CD4-positive, alpha-beta memory T cell (primary cell): ENCODE results near the gene CCHCR1. TPM values are rescaled to one million over a fixed set of nuclear protein-coding genes. Genes with fewer than 3 reads are reported as not detected.
"Not testable (repeated sequence)": the region's sequence is repeated elsewhere in the genome, so short reads cannot be mapped to it uniquely, and the experiment has no call there.

Experiments used
- CTCF ChIA-PET: fragments of 350-600 bp; sonication (Branson Sonifier 250); formaldehyde crosslinking; loops from one replicate; lab custom pipeline; 2021; ENCODE audit warnings: inconsistent platforms; ENCODE audit not compliant: partially characterized antibody; lab: Charles Lee
- POLR2A ChIA-PET: fragments of 350-600 bp; sonication (Branson Sonifier 250); formaldehyde crosslinking; loops from one replicate; lab custom pipeline; 2021; ENCODE audit not compliant: partially characterized antibody; lab: Charles Lee
- DNase-seq, 5 donors: peaks; one replicate each; pipeline versions ENCODE4 v3.0.0 to v3.0.0-alpha.2; 2020 to 2022; ENCODE audit warnings: mixed read lengths in 1 of 5
- H3K27ac ChIP-seq: one replicate; pipeline ENCODE4 v1.7.0; 2013; ENCODE audit warnings: low read depth, low read length
- H3K27me3 ChIP-seq: 2 replicates; pipeline ENCODE4 v1.7.0; 2013; ENCODE audit warnings: mild to moderate bottlenecking, low read length, moderate library complexity; ENCODE audit not compliant: insufficient read depth
- H3K36me3 ChIP-seq: 2 replicates; pipeline ENCODE4 v1.7.0; 2013; ENCODE audit warnings: mild to moderate bottlenecking, low read length, moderate library complexity; ENCODE audit not compliant: insufficient read depth
- H3K4me1 ChIP-seq: 2 replicates; pipeline ENCODE4 v1.7.0; 2013; ENCODE audit warnings: mild to moderate bottlenecking, low read length, moderate library complexity; ENCODE audit not compliant: insufficient read depth
- H3K4me3 ChIP-seq, 2 donors: one replicate each; pipeline ENCODE4 v1.7.0; 2013; ENCODE audit warnings: low read length in 2 of 2, mild to moderate bottlenecking in 1 of 2
- H3K9me3 ChIP-seq, 2 donors: one replicate each; pipeline ENCODE4 v1.7.0; 2013; ENCODE audit warnings: low read length in 2 of 2, control low read depth in 1 of 2; ENCODE audit not compliant: control insufficient read depth in 1 of 2
- H3K27ac Mint-ChIP-seq, 7 donors: one replicate each; pipeline ENCODE4 v1.8.0; 2020 to 2021; ENCODE audit warnings: mixed read lengths in 7 of 7, mild to moderate bottlenecking in 6 of 7, inconsistent platforms in 3 of 7, moderate library complexity in 3 of 7
- H3K27me3 Mint-ChIP-seq, 2 donors: one replicate each; pipeline ENCODE4 v1.8.0; 2020 to 2021; ENCODE audit warnings: mixed read lengths in 2 of 2
- H3K36me3 Mint-ChIP-seq, 2 donors: one replicate each; pipeline ENCODE4 v1.8.0; 2020 to 2021; ENCODE audit warnings: mixed read lengths in 2 of 2, inconsistent platforms in 1 of 2, mild to moderate bottlenecking in 1 of 2
- H3K4me1 Mint-ChIP-seq, 4 donors: one replicate each; pipeline ENCODE4 v1.8.0; 2020 to 2021; ENCODE audit warnings: mixed read lengths in 4 of 4, mild to moderate bottlenecking in 1 of 4
- H3K4me3 Mint-ChIP-seq, 8 donors: one replicate each; pipeline ENCODE4 v1.8.0; 2020 to 2021; ENCODE audit warnings: mixed read lengths in 8 of 8, mild to moderate bottlenecking in 7 of 8, moderate library complexity in 6 of 8, inconsistent platforms in 3 of 8
- H3K9me3 Mint-ChIP-seq, 8 donors: one replicate each; pipeline ENCODE4 v1.8.0; 2020 to 2021; ENCODE audit warnings: mixed read lengths in 8 of 8, mild to moderate bottlenecking in 5 of 8, inconsistent platforms in 3 of 8, moderate library complexity in 1 of 8
- intact Hi-C: fragments of 100-400 bp; cut with micrococcal nuclease; formaldehyde crosslinking; loops from one replicate; pipeline ENCODE4 v1.15.1; 2023
- polyA plus RNA-seq, 2 donors: library from polyadenylated mRNA; unstranded; fragments of 300-500 nt; fragmentation: Illumina TruSeq; gene quantifications; one replicate each; pipeline ENCODE4 v1.2.3, GENCODE V29; 2021
- total RNA-seq, 2 experiments: library from RNA; stranded (reverse); gene quantifications; one replicate each; pipeline ENCODE4 v1.2.3, GENCODE V29; 2021

CCHCR1 gene
- total and polyA plus RNA-seq, 4 experiments from 2014 or later = 3.4 to 30.5 (median 18.9) TPM

DNA sequence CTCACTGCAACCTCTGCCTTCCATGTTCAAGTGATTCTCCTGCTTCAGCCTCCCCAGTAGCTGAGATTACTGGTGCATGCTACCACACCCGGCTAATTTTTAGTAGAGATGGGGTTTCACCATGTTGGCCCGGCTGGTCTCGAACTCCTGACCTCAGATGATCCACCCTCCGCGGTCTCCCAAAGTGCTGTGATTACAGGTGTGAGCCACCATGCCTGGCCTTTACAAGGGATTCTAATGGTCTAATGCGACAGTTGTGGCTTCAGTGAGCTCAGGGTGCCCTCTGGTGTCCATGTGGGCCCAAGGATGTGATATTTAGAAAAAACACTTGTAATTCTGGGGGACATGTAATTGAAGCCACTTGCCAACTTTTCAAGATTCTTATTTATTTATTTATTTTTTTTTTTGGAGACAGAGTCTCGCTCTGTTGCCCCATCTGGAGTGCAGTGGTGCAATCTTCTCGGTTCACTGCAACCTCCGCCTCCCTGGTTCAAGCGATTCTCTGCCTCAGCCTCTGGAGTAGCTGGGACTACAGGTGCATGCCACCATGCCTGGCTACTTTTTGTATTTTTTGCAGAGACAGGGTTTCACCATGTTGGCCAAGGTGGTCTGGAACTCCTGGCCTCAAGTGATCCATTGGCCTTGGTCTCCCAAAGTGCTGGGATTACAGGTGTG lies 35.0 kb upstream of the CCHCR1 start:
- ChIA-PET POLR2A (interaction anchor here (0.6 to 18.3 kb wide), 9 partner anchors 8 to 166 kb away, joined by 3 to 517 read pairs (median 3); partner anchors contain the start of gene HLA-B), CTCF (interaction anchor here (0.7 to 9.8 kb wide), 12 partner anchors 24 to 1762 kb away, joined by 3 to 184 read pairs (median 3); partner anchors contain the start of gene PSORS1C2)
- DNase-seq = peak; percentile 36 to 52 (median 47)
- not testable (repeated sequence) for H3K36me3 ChIP-seq, H3K9me3 Mint-ChIP-seq, H3K27me3 Mint-ChIP-seq, H3K27ac ChIP-seq, H3K4me3 ChIP-seq, H3K27me3 ChIP-seq, H3K4me1 ChIP-seq, H3K4me3 Mint-ChIP-seq, H3K9me3 ChIP-seq
- H3K36me3 Mint-ChIP-seq = peaks cover 13 to 18% of the 10 kb centered on the region in 2 donors
- H3K27ac Mint-ChIP-seq = peak overlapping the region in 5 of 7 donors; percentile 8 to 68 (median 38)
- H3K4me1 Mint-ChIP-seq = peaks cover 20 to 27% (median 24%) of the 10 kb centered on the region in 4 donors
- intact Hi-C loops = loop anchor here (1.0 to 2.0 kb wide), 2 partner anchors 55 to 64 kb away; no protein-coding TSS in a partner anchor

DNA sequence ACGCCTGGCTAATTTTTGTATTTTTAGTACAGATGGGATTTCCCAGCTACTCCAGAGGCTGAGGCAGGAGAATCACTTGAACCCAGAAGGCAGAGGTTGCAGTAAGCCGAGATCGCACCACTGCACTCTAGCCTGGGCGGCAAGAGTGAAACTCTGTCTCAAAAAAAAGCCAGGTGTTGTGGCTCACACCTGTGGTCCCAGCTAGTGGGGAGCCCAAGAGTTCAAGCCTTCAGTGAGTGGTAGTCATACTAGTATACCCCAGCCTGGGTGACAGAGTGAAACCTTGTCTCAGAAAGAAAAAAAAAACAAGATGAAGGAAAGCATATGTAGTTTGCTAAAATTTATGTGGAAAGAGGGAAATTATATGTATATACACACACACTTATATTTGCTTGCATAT lies 32.9 kb upstream of the CCHCR1 start:
- Mint-ChIP-seq H3K27ac (no peak overlapping the region), H3K4me1 (peaks cover 10 to 14% (median 11%) of the 10 kb centered on the region in 4 donors), H3K27me3 (no peaks in the 10 kb centered on the region), H3K4me3 (no peak overlapping the region), H3K9me3 (no peaks in the 10 kb centered on the region), H3K36me3 (peaks cover 9 to 12% of the 10 kb centered on the region in 2 donors)
- Histone ChIP-seq H3K27me3 (no peaks in the 10 kb centered on the region), H3K36me3 (no peaks in the 10 kb centered on the region), H3K9me3 (no peaks in the 10 kb centered on the region), H3K4me3 (no peak overlapping the region), H3K27ac (no peak overlapping the region), H3K4me1 (no peaks in the 10 kb centered on the region)
- intact Hi-C loops = no loop called here
- CTCF ChIA-PET = interaction anchor here (3.8 kb wide), 1 partner anchor 53 kb away, joined by 41 read pairs; the partner anchor contains the start of gene PSORS1C2
- POLR2A ChIA-PET = no interaction called here
- no peak for DNase-seq

DNA sequence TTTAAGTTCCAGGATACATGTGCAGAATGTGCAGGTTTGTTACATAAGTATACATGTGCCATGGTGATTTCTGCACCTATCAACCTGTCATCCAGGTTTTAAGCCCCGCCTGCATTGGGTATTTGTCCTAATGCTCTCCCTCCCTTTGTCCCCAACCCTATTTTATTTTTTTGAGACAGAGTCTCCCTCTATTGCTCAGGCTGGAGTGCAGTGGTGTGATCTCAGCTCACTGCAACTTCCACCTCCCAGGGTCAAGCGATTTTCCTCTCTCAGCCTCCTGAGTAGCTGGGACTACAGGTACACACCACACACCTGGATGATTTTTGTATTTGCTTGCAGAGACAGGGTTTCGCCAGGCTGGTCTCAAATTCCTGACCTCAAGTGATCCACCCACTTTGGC lies 31.6 kb upstream of the CCHCR1 start:
- H3K4me3 Mint-ChIP-seq, H3K4me1 Mint-ChIP-seq, H3K4me3 ChIP-seq, H3K36me3 ChIP-seq, H3K36me3 Mint-ChIP-seq, H3K27me3 Mint-ChIP-seq, H3K9me3 ChIP-seq, H3K27ac Mint-ChIP-seq, DNase-seq, H3K9me3 Mint-ChIP-seq, CTCF ChIA-PET, POLR2A ChIA-PET, H3K27me3 ChIP-seq, H3K27ac ChIP-seq, H3K4me1 ChIP-seq, intact Hi-C loops: not testable (repeated sequence)

DNA sequence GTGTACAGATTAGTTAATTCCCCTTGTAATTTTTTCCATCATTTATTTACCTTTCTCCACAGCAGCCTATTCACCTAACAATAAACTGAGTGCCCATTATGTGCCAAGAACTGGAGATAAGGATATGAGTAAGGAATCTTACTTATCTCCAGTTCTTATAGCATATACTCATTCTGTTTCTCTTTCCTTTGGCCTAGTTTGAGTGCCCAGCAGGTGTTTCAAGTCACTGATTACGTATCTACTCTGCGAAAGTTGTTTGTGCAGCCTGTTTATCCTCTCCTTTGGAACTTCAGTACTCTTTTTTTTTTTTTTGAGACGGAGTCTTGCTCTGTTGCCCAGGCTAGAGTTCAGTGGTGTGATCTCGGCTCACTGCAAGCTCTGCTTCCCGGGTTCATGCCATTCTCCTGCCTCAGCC lies 30.2 kb upstream of the CCHCR1 start:
- no peaks in the 10 kb centered on the region for H3K9me3 Mint-ChIP-seq
- Histone ChIP-seq H3K27me3 (no peaks in the 10 kb centered on the region), H3K4me1 (no peaks in the 10 kb centered on the region), H3K27ac (no peak overlapping the region), H3K36me3 (no peaks in the 10 kb centered on the region), H3K4me3 (no peak overlapping the region), H3K9me3 (no peaks in the 10 kb centered on the region)
- H3K4me3 Mint-ChIP-seq = no peak overlapping the region
- DNase-seq = no peak
- ChIA-PET CTCF (no interaction called here), POLR2A (no interaction called here)
- H3K27me3 Mint-ChIP-seq = no peaks in the 10 kb centered on the region
- H3K4me1 Mint-ChIP-seq = peaks cover 0 to 4% (median 2%) of the 10 kb centered on the region in 4 donors
- H3K27ac Mint-ChIP-seq = no peak overlapping the region
- intact Hi-C loops = no loop called here
- H3K36me3 Mint-ChIP-seq = no peaks in the 10 kb centered on the region

DNA sequence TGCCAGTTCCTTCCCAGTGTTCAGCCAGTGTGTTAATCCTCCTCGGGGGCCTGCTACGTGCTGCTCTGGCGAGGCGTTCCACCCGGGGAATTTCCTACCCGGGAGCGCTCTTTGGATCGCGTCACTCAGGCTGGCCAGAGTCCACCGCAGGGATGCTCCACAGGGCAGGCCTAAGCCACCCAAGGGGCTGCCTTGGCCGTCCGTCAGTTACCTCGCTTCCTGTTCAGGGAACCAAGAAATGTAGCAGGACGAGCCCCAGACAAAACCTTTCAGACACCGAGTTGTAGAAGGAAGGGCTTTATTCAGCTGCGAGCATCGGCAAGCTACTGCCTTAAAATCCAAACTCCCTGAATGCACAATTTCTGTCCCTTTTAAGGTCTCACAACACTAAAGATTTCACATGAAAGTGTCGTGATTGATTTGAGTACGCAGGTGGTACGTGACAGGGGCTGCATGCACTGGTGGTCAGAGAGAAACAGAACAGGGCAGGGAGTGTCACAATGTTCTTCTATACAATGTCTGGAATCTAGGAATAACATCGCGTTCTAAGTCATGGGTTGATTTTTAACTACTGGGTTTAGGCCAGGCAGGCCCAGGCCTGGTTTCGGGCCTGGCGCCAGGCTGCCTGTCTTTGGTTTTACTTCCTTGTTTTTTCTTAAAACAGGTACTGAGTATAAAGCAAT lies 28.6 kb upstream of the CCHCR1 start:
- H3K27me3 ChIP-seq = no peaks in the 10 kb centered on the region
- no peak overlapping the region for H3K4me3 ChIP-seq
- ChIA-PET POLR2A (no interaction called here), CTCF (no interaction called here)
- no peak overlapping the region for H3K4me3 Mint-ChIP-seq
- no peaks in the 10 kb centered on the region for H3K9me3 Mint-ChIP-seq
- no peak for DNase-seq
- no peaks in the 10 kb centered on the region for H3K36me3 Mint-ChIP-seq
- no peak overlapping the region for H3K27ac ChIP-seq
- peak overlapping the region in 3 of 7 donors; percentile 13 to 70 (median 25) for H3K27ac Mint-ChIP-seq
- H3K36me3 ChIP-seq = no peaks in the 10 kb centered on the region
- no peaks in the 10 kb centered on the region for H3K27me3 Mint-ChIP-seq
- H3K4me1 ChIP-seq = no peaks in the 10 kb centered on the region
- no peaks in the 10 kb centered on the region for H3K9me3 ChIP-seq
- intact Hi-C loops = no loop called here
- H3K4me1 Mint-ChIP-seq = peaks cover 0 to 4% (median 0%) of the 10 kb centered on the region in 4 donors

DNA sequence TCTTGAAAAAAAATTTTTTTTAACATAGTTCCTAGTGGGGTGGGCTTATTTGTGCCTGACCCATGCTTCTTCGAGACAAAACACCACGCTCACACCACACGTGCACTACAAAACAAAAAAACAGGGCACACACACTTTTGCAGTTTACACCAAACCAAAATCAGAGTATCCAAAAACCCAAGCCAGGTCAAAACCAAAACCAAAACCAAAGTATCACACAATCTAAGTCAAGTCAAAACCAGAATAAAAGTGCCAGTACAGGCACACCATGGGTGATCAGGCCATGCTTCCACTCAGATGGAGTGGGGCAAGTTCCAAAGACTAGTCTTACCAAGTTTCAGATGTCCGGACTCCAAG lies 28.1 kb upstream of the CCHCR1 start:
- DNase-seq, H3K9me3 ChIP-seq, H3K36me3 Mint-ChIP-seq: not testable (repeated sequence)

DNA sequence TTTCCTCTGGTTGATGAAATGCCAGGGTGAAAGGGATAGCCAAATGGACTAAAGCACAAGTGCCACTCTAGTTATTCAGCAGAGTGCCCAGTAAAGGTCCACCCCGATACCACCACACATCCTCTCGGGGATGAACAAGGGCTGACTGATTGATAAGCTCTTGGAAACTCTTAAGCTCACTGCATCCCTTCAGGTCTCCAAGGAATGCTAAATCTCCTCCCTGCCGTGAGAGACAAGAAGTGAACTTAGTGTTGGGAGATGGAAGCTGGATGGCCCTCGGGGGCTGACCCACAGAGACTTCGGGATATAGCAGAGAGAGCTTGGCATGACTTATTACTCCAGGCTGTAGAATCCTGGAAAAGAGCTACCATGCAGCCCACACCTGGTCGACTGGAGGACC lies 26.3 kb upstream of the CCHCR1 start:
- H3K36me3 Mint-ChIP-seq, H3K4me3 Mint-ChIP-seq, H3K27me3 ChIP-seq, H3K27me3 Mint-ChIP-seq, H3K27ac ChIP-seq, H3K4me1 ChIP-seq, H3K9me3 ChIP-seq, intact Hi-C loops, H3K4me3 ChIP-seq, H3K9me3 Mint-ChIP-seq, DNase-seq, H3K36me3 ChIP-seq, POLR2A ChIA-PET: not testable (repeated sequence)
- H3K4me1 Mint-ChIP-seq = peaks cover 2 to 12% (median 7%) of the 10 kb centered on the region in 4 donors
- CTCF ChIA-PET = interaction anchor here (1.7 to 2.1 kb wide), 3 partner anchors 8 to 183 kb away, joined by 3 to 6 read pairs (median 5); partner anchors contain the start of gene PSORS1C2
- H3K27ac Mint-ChIP-seq = peak overlapping the region in 1 of 7 donors; percentile 46

More for the DNA sequence above, 28.1 kb upstream of the CCHCR1 start:
- H3K4me3 Mint-ChIP-seq, intact Hi-C loops, H3K27me3 ChIP-seq, H3K9me3 Mint-ChIP-seq, H3K27me3 Mint-ChIP-seq, CTCF ChIA-PET, H3K27ac ChIP-seq, H3K4me1 Mint-ChIP-seq, H3K4me3 ChIP-seq, H3K4me1 ChIP-seq, POLR2A ChIA-PET, H3K36me3 ChIP-seq: not testable (repeated sequence)
- peak overlapping the region in 3 of 7 donors; percentile 13 to 57 (median 23) for H3K27ac Mint-ChIP-seq
